Measurements from ENCODE around the gene GATAD2B.
"Not testable (repeated sequence)": the region's sequence is repeated elsewhere in the genome, so short reads cannot be mapped to it uniquely, and the experiment has no call there.

GATAD2B gene

GRCh38 chr1:153771841-153772593, 150.8 kb downstream of the GATAD2B start:
- H3K27me3 ChIP-seq (ENCODE audit: low read depth), result no peaks in the 10 kb centered on the region
- H3K36me3 ChIP-seq (replicated peaks), result peaks cover 55% of the 10 kb centered on the region
- in situ Hi-C loops (cut with MboI; ENCODE audit: low sequenced_read_pairs), result loop anchor here (25.0 kb wide), 1 partner anchor 410 kb away; the partner anchor contains the start of gene S100A9
- DNase-seq (ENCODE audit: low spot score in 2 of 2), result peak in 1 of 2 experiments; percentile 62
- no peaks in the 10 kb centered on the region for H3K9me3 ChIP-seq
- H3K4me3 ChIP-seq, result no peak overlapping the region
- H3K4me1 ChIP-seq, result peaks cover 6% of the 10 kb centered on the region; the same call in 1 of the 2 replicates

- peaks cover 58% of the 10 kb centered on the region for H3K36me3 ChIP-seq (replicated peaks)
Observed at GRCh38 chr1:153771261-153771660, 151.5 kb downstream of the GATAD2B start.

GRCh38 chr1:153770797-153771196, 152.0 kb downstream of the GATAD2B start:
- H3K9me3 ChIP-seq, result no peaks in the 10 kb centered on the region
- H3K27me3 ChIP-seq (ENCODE audit: low read depth), result no peaks in the 10 kb centered on the region
- DNase-seq (ENCODE audit: low spot score in 2 of 2), result no peak
- H3K4me1 ChIP-seq, result peaks cover 3% of the 10 kb centered on the region; the same call in 1 of the 2 replicates
- no peak overlapping the region for H3K4me3 ChIP-seq
- H3K36me3 ChIP-seq (replicated peaks), result peaks cover 59% of the 10 kb centered on the region
- in situ Hi-C loops (cut with MboI; ENCODE audit: low sequenced_read_pairs), result loop anchor here (25.0 kb wide), 1 partner anchor 408 kb away; the partner anchor contains the start of gene S100A9

More at GRCh38 chr1:153771261-153771660, 151.5 kb downstream of the GATAD2B start:
- no peak for DNase-seq (ENCODE audit: low spot score in 2 of 2)
- Histone ChIP-seq H3K9me3 (no peaks in the 10 kb centered on the region), H3K27me3 (ENCODE audit: low read depth) (no peaks in the 10 kb centered on the region), H3K4me1 (peaks cover 5% of the 10 kb centered on the region; the same call in 1 of the 2 replicates), H3K4me3 (no peak overlapping the region)
- in situ Hi-C loops (cut with MboI; ENCODE audit: low sequenced_read_pairs), result loop anchor here (25.0 kb wide), 1 partner anchor 409 kb away; the partner anchor contains the start of gene S100A9

GRCh38 chr1:153769221-153769620, 153.6 kb downstream of the GATAD2B start:
- in situ Hi-C loops (cut with MboI; ENCODE audit: low sequenced_read_pairs), result loop anchor here (5.0 to 25.0 kb wide), 2 partner anchors 92 to 407 kb away; partner anchors contain the start of genes NPR1 and S100A9
- Histone ChIP-seq H3K36me3 (replicated peaks) (peaks cover 72% of the 10 kb centered on the region), H3K27me3 (ENCODE audit: low read depth) (no peaks in the 10 kb centered on the region), H3K9me3 (no peaks in the 10 kb centered on the region), H3K4me1 (no peaks in the 10 kb centered on the region), H3K4me3 (no peak overlapping the region)
- no peak for DNase-seq (ENCODE audit: low spot score in 2 of 2)

GRCh38 chr1:153768316-153769181, 154.2 kb downstream of the GATAD2B start:
- DNase-seq (ENCODE audit: low spot score in 2 of 2), result no peak
- Histone ChIP-seq H3K9me3 (no peaks in the 10 kb centered on the region), H3K4me1 (no peaks in the 10 kb centered on the region), H3K36me3 (replicated peaks) (peaks cover 78% of the 10 kb centered on the region), H3K4me3 (no peak overlapping the region), H3K27me3 (ENCODE audit: low read depth) (no peaks in the 10 kb centered on the region)
- in situ Hi-C loops (cut with MboI; ENCODE audit: low sequenced_read_pairs), result loop anchor here (5.0 to 25.0 kb wide), 2 partner anchors 91 to 406 kb away; partner anchors contain the start of genes NPR1 and S100A9

GRCh38 chr1:153767519-153767918, 155.3 kb downstream of the GATAD2B start:
- DNase-seq (ENCODE audit: low spot score in 2 of 2), result no peak
- in situ Hi-C loops (cut with MboI; ENCODE audit: low sequenced_read_pairs), result loop anchor here (5.0 to 25.0 kb wide), 2 partner anchors 90 to 405 kb away; partner anchors contain the start of genes NPR1 and S100A9
- Histone ChIP-seq H3K9me3 (no peaks in the 10 kb centered on the region), H3K36me3 (replicated peaks) (peaks cover 78% of the 10 kb centered on the region), H3K4me3 (no peak overlapping the region), H3K27me3 (ENCODE audit: low read depth) (no peaks in the 10 kb centered on the region), H3K4me1 (no peaks in the 10 kb centered on the region)

DNA sequence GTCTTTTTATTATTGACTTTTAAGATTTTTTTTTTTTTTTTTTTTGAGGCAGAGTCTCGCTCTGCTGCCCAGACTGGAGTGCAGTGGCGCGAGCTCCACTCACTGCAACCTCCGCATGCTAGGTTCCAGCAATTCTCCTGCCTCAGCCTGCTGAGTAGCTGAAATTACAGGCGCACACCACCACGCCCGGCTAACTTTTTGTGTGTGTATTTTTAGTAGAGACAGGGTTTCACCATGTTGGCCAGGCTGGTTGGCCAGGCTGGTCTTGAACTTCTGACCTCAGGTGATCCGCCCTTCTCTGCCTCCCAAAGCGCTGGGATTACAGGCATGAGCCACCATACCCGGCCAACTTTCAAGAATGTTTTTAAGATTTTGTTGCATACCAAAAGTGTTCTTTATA, 156.1 kb downstream of the GATAD2B start:
- DNase-seq (ENCODE audit: low spot score in 2 of 2); H3K4me1 ChIP-seq; H3K9me3 ChIP-seq; H3K27me3 ChIP-seq (ENCODE audit: low read depth); H3K4me3 ChIP-seq: not testable (repeated sequence)
- in situ Hi-C loops (cut with MboI; ENCODE audit: low sequenced_read_pairs), result loop anchor here (5.0 to 25.0 kb wide), 2 partner anchors 89 to 404 kb away; partner anchors contain the start of genes NPR1 and S100A9
- peaks cover 78% of the 10 kb centered on the region for H3K36me3 ChIP-seq (replicated peaks)

GRCh38 chr1:153764310-153764709, 158.5 kb downstream of the GATAD2B start:
- Histone ChIP-seq H3K36me3 (replicated peaks) (peaks cover 69% of the 10 kb centered on the region), H3K27me3 (ENCODE audit: low read depth) (no peaks in the 10 kb centered on the region), H3K4me3 (no peak overlapping the region), H3K4me1 (no peaks in the 10 kb centered on the region), H3K9me3 (no peaks in the 10 kb centered on the region)
- in situ Hi-C loops (cut with MboI; ENCODE audit: low sequenced_read_pairs), result loop anchor here (25.0 kb wide), 1 partner anchor 402 kb away; the partner anchor contains the start of gene S100A9
- no peak for DNase-seq (ENCODE audit: low spot score in 2 of 2)

DNA sequence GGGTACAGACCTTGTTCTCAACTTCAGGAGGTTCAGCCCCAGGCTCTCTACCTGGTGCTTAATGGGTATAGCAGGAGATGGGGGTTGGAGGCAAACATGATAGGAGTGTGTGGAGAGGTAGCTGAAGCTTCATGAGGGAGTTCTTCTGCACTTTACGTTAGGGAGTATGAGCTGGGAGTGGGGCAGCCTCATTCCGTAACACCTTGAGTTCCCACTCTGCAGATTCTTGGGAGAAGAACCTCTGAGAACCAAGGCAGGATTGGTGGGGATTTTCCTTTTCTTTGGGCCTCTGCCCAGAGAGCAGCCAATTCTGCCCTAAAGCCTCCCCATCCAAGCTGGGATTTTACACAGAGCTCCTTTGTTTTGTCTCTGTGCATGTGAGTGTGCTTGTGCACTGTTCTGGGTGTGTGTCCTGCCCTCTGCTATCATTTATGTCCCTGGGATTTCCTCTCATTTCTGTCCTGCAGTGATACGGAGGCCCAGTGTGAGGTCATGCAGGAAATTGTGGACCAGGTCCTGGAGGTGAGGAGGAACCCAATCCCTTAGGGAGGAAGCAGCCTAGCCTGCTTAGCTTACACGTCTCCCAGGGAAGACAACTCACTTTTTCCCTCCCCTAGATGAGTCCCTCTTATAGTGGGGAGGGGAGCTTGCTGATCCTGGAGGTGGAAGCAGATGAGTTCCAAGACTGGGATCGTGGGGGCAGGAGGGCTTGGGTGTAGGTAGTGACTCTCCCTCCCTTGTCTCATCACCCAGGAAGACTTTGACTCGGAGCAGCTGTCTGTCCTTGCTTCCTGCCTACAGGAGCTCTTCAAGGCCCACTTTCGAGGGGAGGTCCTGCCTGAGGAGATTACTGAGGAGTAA, 159.2 kb downstream of the GATAD2B start:
- H3K4me3 ChIP-seq, result no peak overlapping the region
- no peak for DNase-seq (ENCODE audit: low spot score in 2 of 2)
- in situ Hi-C loops (cut with MboI; ENCODE audit: low sequenced_read_pairs), result loop anchor here (25.0 kb wide), 1 partner anchor 401 kb away; the partner anchor contains the start of gene S100A9
- H3K4me1 ChIP-seq, result no peaks in the 10 kb centered on the region
- no peaks in the 10 kb centered on the region for H3K9me3 ChIP-seq
- peaks cover 71% of the 10 kb centered on the region for H3K36me3 ChIP-seq (replicated peaks)
- no peaks in the 10 kb centered on the region for H3K27me3 ChIP-seq (ENCODE audit: low read depth)

DNA sequence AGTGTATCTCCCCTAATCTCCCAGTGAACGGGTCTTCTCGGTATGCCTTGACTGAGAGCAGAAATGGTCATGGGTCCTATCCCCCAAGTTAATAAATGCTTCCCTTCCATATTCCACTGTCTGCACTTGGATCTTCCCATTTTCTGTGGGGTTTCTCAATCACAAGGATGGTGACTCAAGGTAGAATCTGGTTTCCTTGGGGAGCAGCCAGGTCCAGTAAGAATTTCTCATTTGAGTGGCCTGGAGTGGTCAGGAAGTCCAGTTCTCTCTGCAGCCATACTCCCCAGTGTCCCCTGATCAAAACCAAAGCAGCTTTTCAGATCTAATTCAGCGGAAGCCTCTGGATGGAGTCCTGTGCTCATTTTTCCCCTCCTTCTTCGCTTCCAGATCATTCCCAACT, 162.3 kb downstream of the GATAD2B start:
- in situ Hi-C loops (cut with MboI; ENCODE audit: low sequenced_read_pairs), result loop anchor here (25.0 kb wide), 1 partner anchor 398 kb away; the partner anchor contains the start of gene S100A9
- Histone ChIP-seq H3K4me1 (no peaks in the 10 kb centered on the region), H3K27me3 (ENCODE audit: low read depth) (no peaks in the 10 kb centered on the region), H3K4me3 (no peak overlapping the region), H3K36me3 (replicated peaks) (peaks cover 72% of the 10 kb centered on the region), H3K9me3 (no peaks in the 10 kb centered on the region)
- no peak for DNase-seq (ENCODE audit: low spot score in 2 of 2)

All from HAP-1 (cell line).